HG02571 (cell line): ENCODE data around the gene SRA1.

Experiments
- ATAC-seq: cut with Tn5 transposase; IDR thresholded peaks from one replicate; pipeline ENCODE4 v1.9.1; 2021; ENCODE audit warnings: mild to moderate bottlenecking, moderate library complexity; ENCODE audit not compliant: unreplicated experiment

The SRA1 gene

DNA sequence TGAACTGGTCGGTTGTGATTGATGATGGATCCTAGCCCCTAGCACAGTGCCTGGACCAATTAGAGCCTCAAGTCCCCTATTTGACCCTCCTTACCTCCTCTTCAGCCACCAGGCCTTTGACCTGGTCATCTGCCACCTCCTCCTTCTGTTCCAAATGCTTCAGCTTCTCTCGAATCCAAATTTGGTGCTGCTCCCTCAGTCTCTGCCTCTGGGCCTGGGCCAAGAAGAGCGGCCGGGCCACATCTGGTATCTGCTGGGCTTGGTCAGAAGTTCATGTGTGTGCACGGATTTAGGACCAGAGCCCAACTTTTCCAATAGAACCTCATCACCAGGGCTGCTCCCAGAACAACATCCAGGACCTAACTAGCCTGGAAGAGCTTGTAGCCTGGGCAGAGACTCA, 13.8 kb upstream of the SRA1 start:
- no peak for ATAC-seq

GRCh38 chr5:140570488-140570887, 13.2 kb upstream of the SRA1 start:
- no peak for ATAC-seq

DNA sequence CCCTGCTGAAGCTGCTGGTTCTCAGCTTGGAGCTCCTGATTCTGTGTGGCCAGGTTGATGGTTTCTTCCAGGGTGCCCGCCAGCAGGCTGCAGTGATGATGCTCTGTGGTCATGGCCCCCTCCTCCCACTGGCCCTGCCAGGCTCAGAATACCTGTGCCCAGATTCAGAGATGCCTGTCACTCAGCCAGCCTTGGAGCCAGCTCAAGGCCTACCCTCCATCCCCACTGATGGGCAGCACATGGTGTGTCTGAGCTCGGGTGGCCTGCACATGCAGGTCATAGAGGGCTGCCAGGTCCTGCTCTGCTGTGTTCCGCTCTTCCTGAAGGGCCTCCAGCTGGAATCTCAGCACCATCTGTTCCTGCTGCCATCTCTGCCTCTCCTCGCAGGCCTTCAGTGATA, 12.8 kb upstream of the SRA1 start:
- ATAC-seq: no peak

DNA sequence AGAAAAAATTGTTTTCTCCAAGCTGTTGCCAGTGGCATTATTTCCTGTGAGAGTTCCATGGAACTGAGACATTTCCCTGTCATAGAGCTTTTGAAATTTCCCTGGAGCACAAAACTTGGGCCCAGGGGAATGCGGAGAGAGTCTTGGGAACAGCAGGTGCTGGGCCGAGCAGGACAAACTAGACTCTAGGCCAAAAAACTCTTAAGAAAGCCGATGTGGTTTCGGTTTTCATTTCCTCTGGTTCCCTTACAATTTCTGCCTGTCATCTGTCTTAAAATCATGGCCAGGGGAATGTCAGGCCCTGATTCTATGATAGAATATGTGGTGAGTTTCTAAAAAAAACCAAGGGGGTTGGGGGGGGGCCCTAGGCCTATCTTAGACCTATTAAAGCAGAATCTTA, 11.9 kb upstream of the SRA1 start:
- no peak for ATAC-seq

DNA sequence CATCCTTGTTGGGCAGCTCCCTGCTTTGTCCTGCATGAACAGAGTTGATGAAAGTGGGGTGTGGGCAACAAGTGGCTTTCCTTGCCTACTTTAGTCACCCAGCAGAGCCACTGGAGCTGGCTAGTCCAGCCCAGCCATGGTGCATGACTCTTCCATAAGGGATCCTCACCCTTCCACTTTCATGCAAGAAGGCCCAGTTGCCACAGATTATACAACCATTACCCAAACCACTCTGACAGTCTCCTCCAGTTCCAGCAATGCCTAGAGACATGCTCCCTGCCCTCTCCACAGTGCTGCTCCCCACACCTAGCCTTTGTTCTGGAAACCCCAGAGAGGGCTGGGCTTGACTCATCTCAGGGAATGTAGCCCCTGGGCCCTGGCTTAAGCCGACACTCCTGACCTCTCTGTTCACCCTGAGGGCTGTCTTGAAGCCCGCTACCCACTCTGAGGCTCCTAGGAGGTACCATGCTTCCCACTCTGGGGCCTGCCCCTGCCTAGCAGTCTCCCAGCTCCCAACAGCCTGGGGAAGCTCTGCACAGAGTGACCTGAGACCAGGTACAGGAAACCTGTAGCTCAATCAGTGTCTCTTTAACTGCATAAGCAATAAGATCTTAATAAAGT, 11.3 kb upstream of the SRA1 start:
- ATAC-seq: no peak

DNA sequence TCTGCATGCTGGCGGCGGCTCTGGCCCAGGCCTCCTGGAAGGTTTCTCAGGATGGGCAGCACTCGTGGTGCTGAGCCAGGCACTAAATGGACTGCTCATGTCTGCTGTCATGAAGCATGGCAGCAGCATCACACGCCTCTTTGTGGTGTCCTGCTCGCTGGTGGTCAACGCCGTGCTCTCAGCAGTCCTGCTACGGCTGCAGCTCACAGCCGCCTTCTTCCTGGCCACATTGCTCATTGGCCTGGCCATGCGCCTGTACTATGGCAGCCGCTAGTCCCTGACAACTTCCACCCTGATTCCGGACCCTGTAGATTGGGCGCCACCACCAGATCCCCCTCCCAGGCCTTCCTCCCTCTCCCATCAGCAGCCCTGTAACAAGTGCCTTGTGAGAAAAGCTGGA, 10.6 kb upstream of the SRA1 start:
- no peak for ATAC-seq

GRCh38 chr5:140567136-140567818, 10.0 kb upstream of the SRA1 start:
- no peak for ATAC-seq

DNA sequence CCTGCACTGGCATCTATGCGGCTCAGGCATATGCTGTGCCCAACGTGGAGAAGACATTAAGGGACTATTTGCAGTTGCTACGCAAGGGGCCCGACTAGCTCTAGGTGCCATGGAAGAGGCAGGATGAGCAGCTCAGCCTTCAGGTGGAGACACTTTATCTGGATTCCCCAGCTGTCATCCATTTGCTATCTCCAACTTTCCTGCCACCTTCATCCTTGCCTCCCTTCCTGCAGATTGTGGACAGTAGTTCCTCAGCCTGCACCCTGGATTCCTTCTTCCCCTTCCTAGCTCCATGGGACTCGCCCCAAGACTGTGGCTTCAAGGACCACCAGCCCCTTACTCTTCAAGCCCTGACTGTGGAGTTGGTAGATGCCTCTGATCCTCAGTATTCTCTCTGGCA, 9.4 kb upstream of the SRA1 start:
- ATAC-seq: no peak

- no peak for ATAC-seq
Measured at GRCh38 chr5:140565780-140566095, 8.5 kb upstream of the SRA1 start.

DNA sequence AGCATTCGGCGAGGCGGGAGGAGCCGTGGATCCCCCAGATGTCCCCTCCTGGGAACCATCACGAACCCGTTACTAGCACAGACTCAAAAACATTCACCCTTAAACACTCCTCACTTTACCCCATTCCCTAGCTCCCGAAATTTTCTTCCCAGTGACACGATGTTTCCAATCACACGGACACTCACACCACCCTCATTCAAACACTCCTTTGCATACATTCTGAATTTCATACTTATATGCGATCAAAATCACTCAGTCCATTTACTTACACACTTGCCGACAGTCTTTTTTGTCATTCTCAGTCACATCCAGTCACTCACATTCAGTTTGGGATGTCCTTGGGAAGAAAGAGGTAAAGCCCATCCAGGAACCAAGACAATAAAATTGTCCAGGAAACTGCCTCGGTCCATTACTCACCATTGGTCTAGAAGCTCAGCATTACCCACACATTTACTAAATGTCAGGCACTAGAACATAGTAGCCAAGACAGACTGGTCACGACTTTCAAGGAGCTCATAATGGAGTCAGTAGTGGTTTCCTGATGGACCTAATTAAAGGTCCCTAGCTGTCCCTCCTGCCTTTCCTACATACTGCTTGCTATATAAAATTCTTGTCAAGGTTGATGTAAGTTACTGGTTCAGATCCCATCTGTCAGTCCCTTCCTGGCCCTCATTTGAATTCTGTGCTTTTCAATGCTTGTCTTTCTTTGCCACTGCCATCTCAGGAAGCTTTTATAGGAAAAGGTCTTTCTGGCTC, 7.9 kb upstream of the SRA1 start:
- peak; percentile 3 for ATAC-seq

GRCh38 chr5:140564196-140565023, 7.1 kb upstream of the SRA1 start, which contains the start of the genes APBB3 and SLC35A4:
TSS of gene APBB3 (minus strand) at chr5:140564598. CDS start at chr5:140564245, 353 bp downstream.
TSS of gene SLC35A4 (plus strand) at chr5:140564828. CDS start at chr5:140567170, 2,342 bp downstream.
- ATAC-seq: peak; percentile 87

GRCh38 chr5:140563596-140563995, 6.3 kb upstream of the SRA1 start:
- no peak for ATAC-seq

GRCh38 chr5:140561753-140562523, 4.7 kb upstream of the SRA1 start:
- ATAC-seq: no peak

DNA sequence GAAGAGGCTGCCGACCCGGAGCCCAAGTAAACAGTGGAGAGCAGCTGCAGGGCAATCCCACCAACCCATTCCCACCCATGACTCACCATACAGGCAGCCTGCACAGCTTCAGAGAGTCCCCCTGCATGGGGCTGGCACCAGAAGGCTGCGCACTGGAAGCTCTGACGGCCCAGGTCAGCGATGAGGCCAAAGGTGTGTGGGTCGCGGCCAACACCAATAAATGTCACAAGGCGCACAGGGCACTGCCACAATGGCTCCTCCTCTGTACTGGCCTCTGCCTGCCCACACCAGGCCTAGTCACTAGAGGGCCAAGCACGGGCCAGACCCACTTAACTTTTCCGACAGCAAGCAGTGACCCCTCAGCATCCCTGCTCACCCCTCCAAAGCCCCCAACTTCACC, 3.0 kb upstream of the SRA1 start:
- no peak for ATAC-seq

DNA sequence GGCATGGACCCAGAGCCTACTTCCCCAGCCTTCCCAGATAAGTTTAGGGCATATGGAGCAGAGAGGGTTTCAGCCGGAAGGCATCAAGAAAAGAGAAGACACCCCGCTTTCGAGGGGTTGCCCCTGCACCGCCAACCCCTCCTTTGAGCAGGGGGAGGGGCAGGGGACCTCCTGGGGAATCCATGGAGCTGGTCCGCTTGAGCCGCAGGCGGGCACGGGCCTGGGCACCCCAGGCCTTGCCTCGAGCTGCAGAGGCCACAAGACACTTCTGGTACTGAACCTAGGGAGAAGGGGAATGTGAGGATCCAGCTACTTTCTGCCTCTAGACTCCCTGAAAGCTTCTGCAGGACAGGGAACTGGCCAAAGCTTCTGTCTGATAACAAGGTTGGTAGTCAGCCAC, 1.3 kb upstream of the SRA1 start:
- no peak for ATAC-seq

- ATAC-seq: no peak
Measured at GRCh38 chr5:140557965-140558364, 692 bp upstream of the SRA1 start.

DNA sequence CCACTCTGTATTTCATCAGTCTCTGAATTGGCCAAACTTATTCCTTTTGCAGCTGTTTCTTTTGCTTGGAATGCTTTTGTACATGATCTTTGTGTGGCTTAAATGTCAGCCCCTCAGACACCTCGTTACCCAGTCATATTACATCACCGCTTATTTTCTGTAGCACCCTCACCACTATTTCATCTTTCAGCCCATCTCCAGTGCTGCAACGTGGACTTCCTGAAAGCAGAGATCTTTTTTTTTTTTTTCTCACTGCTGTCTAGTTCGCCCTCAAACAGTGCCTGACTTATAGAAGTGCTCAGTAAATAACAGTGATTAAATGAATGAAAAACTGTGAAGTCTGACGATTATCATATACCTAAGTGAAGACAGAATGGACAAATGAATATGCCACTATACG, 835 bp downstream of the SRA1 start:
- no peak for ATAC-seq

DNA sequence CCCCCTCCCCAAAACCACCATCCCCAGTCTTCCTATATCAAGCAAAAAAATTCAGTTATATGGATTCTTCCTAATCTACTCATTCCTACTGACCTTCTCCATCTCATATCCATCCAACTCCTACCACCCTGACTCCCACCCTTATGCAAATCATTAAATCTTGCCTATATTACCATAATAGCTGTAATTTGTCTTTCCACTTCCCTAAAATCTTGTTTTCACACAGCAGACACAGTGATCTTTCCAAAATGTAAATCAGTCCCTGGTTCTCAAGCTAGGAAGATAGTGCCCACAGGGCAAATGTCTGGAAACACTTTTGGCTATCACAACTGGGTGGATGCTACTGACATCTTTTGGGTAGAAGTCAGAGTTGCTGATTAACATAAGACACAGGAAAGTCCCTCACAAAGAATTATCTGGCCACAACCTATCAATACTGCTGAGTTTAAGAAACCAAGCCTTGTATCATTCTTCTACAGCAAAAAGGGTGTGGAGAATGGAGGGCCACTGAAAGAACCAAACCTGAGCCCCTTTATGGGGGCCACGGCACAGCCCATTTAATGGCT, 1.4 kb downstream of the SRA1 start:
- ATAC-seq: no peak

DNA sequence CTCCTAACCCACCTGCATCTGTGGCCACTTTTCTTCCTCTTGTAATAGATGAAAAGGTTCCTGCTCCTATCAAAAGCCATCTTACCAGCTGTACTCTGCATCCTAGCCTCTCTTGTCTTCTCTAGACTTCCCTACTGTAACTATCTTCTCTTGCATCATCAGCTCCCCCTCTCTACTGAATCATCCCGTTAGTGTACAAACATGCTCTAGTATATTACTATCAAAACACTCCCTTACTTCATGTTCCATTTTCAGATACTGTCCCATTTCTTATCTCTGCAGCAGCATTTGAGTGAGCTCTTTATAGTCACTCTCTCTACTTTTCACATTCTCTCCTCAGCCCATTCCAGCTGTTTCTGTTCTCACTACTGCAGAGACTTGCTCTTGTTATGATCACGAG, 2.8 kb downstream of the SRA1 start:
- no peak for ATAC-seq

DNA sequence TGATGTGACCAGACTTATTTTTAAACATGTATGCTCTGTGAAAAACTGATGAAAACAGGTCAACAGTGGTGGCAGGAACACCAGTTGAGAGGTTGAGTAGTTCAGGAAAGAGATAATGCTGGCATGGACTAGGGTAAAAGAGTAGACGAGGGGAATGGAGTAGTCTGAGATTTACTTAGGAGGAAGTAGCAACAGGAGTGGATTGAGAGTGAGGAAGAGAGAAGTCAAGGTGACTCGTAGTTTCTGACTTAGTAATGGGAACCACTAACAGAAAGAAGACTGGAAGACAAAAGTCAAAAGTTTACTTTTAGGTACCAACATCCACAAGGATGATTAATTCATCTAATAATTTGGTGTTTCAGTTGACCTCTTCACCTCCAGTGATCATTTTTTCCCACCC, 3.6 kb downstream of the SRA1 start:
- no peak for ATAC-seq
